Fibroblast of villous mesenchyme (primary cell): ENCODE measurements around the gene PCSK5. TPM values are rescaled to one million over a fixed set of nuclear protein-coding genes. Genes with fewer than 3 reads are reported as not detected.
A peak's percentile ranks its signal among the peaks of the same experiment; 100 is the strongest.
"Not testable (repeated sequence)": the region's sequence is repeated elsewhere in the genome, so short reads cannot be mapped to it uniquely, and the experiment has no call there.

Experiments used
- DNase-seq: peaks from one replicate; pipeline ENCODE4 v3.0.0-alpha.2; 2010; ENCODE audit warnings: low read depth
- H3K4me3 ChIP-seq: 2 replicates; pipeline ENCODE4 v1.5.1; 2011; ENCODE audit warnings: low read depth, mild to moderate bottlenecking, low read length
- total RNA-seq: library from RNA; depleted of rRNA; stranded (reverse); fragments of >200 nt; gene quantifications from 2 replicates; pipeline ENCODE4 v1.2.3, GENCODE V29; 2012
- TF ChIP-seq, protein P1 (sequence below): IDR thresholded peaks from 2 replicates; pipeline ENCODE4 v1.5.1; 2012; ENCODE audit warnings: low read depth, mild to moderate bottlenecking, low read length; ENCODE audit not compliant: insufficient read depth

Gene PCSK5
- total RNA-seq, 1 donor: 1.7 TPM

DNA sequence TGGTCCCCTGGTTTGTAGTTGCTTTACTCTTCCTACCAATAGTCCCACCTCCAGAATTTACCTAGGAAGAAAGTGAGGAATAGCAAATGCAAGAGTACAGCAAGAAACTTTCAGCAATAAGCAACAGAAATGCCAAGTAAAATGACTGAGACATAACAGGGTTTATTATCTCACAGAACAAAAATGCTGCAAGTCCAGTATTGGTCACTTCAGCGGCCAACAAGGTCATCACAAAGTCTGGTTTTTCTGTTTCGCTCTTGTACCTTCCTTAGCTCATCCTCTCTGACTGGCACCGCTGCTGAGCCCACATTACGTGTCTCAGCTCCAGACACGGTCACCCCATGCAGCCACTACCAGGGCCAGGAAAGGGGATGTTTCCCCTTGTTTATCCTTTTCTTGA lies 421.1 kb downstream of the PCSK5 start:
- H3K4me3 ChIP-seq: no peak overlapping the region
- TF ChIP-seq, protein P1, sequence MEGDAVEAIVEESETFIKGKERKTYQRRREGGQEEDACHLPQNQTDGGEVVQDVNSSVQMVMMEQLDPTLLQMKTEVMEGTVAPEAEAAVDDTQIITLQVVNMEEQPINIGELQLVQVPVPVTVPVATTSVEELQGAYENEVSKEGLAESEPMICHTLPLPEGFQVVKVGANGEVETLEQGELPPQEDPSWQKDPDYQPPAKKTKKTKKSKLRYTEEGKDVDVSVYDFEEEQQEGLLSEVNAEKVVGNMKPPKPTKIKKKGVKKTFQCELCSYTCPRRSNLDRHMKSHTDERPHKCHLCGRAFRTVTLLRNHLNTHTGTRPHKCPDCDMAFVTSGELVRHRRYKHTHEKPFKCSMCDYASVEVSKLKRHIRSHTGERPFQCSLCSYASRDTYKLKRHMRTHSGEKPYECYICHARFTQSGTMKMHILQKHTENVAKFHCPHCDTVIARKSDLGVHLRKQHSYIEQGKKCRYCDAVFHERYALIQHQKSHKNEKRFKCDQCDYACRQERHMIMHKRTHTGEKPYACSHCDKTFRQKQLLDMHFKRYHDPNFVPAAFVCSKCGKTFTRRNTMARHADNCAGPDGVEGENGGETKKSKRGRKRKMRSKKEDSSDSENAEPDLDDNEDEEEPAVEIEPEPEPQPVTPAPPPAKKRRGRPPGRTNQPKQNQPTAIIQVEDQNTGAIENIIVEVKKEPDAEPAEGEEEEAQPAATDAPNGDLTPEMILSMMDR: no peak
- DNase-seq: no peak

DNA sequence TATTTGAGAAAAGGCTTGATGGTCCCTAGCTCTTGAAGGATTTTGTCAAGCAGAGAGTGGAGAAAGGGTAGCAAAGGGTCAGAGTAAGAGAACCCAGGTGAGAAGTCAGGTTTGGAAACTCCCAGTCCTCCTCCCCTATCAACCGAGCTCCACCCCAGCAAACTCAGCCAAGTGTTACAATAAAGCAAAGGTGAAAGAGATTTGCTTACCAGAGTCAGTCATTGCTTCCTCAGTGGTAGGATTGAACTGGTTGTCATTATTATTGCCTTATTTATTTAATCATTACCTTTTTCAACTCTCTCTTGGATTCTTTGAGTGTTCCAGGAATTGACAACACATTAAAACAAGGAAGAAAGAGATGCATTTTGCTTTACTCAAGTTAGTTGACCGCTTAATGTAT lies 423.3 kb downstream of the PCSK5 start:
- no peak overlapping the region for H3K4me3 ChIP-seq
- TF ChIP-seq, protein P1: no peak
- DNase-seq: no peak

DNA sequence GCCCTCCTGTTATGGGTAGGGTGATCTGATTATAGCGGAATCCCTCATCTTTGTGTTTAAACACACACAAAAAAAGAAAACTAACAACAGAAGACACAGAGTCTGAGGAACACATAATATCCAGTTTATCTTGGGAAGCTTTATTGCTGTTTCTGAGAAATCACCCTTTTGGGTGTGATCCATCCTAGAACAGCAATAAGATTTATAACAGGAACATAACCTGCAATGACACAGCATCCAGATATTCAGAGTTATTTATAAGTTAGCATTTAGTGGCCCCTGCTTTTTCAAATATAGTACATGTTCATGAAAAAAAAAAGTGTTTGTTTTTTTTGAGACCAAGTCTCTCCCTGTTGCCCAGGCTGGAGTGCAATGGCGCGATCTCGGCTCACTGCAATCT lies 423.8 kb downstream of the PCSK5 start:
- TF ChIP-seq, protein P1: no peak
- no peak for DNase-seq
- H3K4me3 ChIP-seq: no peak overlapping the region

DNA sequence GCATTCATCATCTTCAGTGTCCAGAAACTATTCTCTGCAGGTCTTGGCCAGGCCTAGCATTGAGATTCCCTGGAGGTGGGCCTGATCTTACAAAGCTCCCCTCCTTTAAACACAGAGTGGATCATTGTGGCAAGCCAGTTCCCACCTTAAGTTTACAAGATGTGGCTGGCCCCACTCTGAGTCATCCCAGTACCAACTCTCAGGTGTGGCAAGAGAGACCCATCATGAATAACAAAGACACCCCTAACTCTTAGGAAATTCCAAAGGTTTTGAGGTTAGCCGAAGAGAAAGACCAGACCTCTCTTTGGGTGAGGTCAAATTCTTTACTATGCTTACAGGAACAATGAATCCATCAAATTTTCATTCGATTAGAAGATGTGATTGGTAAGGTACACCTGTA lies 425.6 kb downstream of the PCSK5 start:
- TF ChIP-seq, protein P1: no peak
- DNase-seq: no peak
- no peak overlapping the region for H3K4me3 ChIP-seq

DNA sequence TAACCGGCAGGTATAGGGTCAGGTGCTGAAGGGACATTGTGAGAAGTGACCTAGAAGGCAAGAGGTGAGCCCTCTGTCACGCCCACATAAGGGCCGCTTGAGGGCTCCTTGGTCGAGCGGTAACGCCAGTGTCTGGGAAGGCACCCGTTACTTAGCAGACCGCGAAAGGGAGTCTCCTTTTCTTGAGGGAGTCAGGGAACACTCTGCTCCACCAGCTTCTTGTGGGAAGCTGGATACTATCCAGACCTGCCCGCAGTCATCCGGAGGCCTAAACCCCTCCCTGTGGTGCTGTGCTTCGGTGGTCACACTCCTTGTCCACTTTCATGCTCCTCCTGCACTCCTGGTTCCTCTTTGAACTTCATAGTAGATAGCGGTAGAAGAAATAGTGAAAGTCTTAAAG lies 429.0 kb downstream of the PCSK5 start:
- H3K4me3 ChIP-seq, DNase-seq: not testable (repeated sequence)

DNA sequence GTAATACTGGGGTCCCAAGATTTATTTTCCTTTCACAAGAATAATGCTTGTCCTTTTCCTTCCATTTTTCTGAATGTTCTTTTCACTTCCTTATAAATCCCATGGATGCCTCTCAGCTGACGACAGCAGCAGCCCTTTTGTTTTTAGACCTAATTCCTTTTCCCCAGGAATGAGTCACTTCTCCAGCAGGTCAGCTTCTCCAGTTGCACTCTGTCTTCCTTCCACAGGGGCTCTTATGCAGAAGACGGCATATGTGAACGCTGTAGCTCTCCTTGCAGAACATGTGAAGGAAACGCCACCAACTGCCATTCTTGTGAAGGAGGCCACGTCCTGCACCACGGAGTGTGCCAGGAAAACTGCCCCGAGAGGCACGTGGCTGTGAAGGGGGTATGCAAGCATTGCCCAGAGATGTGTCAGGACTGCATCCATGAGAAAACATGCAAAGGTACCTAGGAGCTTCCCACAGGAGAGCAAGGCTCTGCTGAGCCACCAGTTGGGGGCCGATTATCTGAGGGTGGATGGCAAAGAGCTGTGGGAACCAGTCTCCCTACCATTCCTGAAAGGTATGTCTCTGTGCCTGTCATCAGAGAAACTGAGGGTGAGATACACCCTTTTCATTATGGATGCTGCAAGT lies 430.8 kb downstream of the PCSK5 start:
- TF ChIP-seq, protein P1: no peak
- no peak overlapping the region for H3K4me3 ChIP-seq
- peak; percentile 61 for DNase-seq

DNA sequence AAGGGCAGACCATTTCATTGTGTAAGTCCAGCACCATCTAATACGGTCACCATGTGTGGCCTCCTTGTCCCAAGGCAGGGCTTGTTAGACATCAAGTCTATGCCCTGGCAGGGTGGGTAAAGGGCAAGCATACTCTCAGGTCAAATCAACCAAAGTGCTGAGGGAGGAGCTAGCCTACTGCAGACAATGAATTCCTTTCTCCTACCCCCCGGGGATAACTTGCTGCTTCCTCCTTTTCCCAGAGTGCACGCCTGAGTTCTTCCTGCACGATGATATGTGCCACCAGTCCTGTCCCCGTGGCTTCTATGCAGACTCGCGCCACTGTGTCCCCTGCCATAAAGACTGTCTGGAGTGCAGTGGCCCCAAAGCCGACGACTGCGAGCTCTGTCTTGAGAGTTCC lies 432.3 kb downstream of the PCSK5 start:
- no peak overlapping the region for H3K4me3 ChIP-seq
- DNase-seq: no peak
- TF ChIP-seq, protein P1: no peak
